ENCODE results near the gene MYO3B. TPM values are rescaled to one million over a fixed set of nuclear protein-coding genes. Genes with fewer than 3 reads are reported as not detected.

MYO3B gene
- polyA plus RNA-seq, 1 donor (not counting 4 experiments of a cell fraction or from before 2014, with no cell fraction given), result 4.4 TPM

DNA sequence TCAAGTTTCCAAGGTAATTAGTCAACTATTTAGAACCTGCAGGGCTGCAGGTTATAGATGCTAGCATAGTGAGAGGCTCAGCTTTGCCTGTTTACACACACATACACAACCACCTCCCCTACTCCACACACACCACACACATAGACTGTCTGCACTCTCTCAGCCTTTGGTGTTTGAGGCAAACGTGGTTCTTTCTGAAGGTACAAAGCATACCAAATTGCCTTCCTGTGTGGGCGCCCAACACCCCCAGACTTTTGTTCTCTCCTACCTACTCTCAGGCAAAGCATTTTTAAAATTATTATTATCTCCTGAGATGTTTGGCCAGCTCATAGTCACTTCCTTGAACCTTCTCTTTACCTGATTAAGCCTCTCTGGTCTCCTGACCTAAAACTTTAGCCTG lies 44.9 kb downstream of the MYO3B start:
- H3K9ac ChIP-seq (ENCODE audit: control insufficient read depth, extremely low read depth, insufficient read depth, low read length), result no peak overlapping the region
- DNase-seq (ENCODE audit: low read depth, low spot score) (no peak), FAIRE-seq (no peak)
- no peaks in the 10 kb centered on the region for H4K20me1 ChIP-seq (ENCODE audit: control insufficient read depth, extremely low read depth, insufficient read depth, low read length)
- H3K4me1 ChIP-seq (ENCODE audit: control insufficient read depth, extremely low read depth, insufficient read depth, low read length), result peaks cover 14% of the 10 kb centered on the region
- no peak overlapping the region for H3K4me3 ChIP-seq (ENCODE audit: control insufficient read depth in 2 of 3, extremely low read depth in 1 of 3, insufficient read depth in 2 of 3, low read depth in 1 of 3, low read length in 3 of 3)
- no peaks in the 10 kb centered on the region for H3K79me2 ChIP-seq (ENCODE audit: control insufficient read depth, insufficient read depth, low read length)
- no peak overlapping the region for H3K27ac ChIP-seq (ENCODE audit: control insufficient read depth, insufficient read depth, low read length)
- H3K9me1 ChIP-seq (ENCODE audit: control insufficient read depth, extremely low read depth, insufficient read depth, low read length), result no peaks in the 10 kb centered on the region
- TF ChIP-seq CTCF (optimal IDR thresholded peaks at IDR 0.05 in 1 of 3, IDR thresholded peaks at IDR 0.05 in 1 of 3, conservative IDR thresholded peaks at IDR 0.05 in 1 of 3; ENCODE audit: extremely low read depth in 1 of 3, insufficient read depth in 2 of 3, low read length in 3 of 3) (no peak), EZH2 (IDR thresholded peaks at IDR 0.05; ENCODE audit: low read length) (no peak)
- H2AFZ ChIP-seq (ENCODE audit: control insufficient read depth, low read length), result no peak overlapping the region
- no peaks in the 10 kb centered on the region for H3K9me3 ChIP-seq (ENCODE audit: control insufficient read depth, low read depth, low read length)
- H3K27me3 ChIP-seq (ENCODE audit: control insufficient read depth, extremely low read depth, insufficient read depth, low read length), result no peaks in the 10 kb centered on the region
- dilution Hi-C loops (cut with MboI; ENCODE audit: extremely low pct_ligation_motif_present, low sequenced_read_pairs), result no loop called here
- peaks cover 0 to 4% of the 10 kb centered on the region in 2 experiments for H3K36me3 ChIP-seq (ENCODE audit: control insufficient read depth in 2 of 2, extremely low read depth in 1 of 2, insufficient read depth in 2 of 2, low read length in 2 of 2)
- no peak overlapping the region for H3K4me2 ChIP-seq (ENCODE audit: control insufficient read depth, extremely low read depth, insufficient read depth, low read depth, low read length)

DNA sequence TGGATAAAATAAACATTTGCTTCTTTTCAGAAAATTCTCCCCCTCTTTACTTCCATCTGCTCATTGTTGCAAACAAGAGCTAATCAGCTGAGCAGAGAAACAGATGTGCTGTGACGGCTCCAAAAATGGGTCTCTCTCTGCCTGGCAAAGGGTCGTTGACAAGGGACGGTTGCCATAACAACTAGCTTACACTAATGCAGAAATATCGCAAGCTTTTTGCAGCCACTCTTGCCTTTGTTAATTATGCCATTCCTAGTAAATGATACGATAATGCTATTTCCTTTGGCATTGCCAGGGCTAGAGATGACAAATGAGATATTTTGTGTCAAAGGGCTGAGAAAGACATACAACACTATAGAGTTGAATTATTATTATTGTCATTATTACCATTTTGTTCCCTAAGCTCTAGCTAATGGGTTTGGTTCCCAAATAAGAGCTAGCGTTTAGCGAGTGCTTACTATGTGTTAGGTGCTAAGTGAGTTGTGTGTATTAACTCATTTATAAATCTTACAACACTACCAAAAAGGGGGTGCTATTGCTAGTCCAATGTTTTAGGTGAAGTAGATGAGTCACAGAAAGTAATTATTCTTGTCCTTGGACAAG lies 46.8 kb downstream of the MYO3B start:
- no peak for FAIRE-seq
- no peak overlapping the region for H2AFZ ChIP-seq (ENCODE audit: control insufficient read depth, low read length)

More for the DNA sequence above, 46.8 kb downstream of the MYO3B start:
- Histone ChIP-seq H3K9me1 (ENCODE audit: control insufficient read depth, extremely low read depth, insufficient read depth, low read length) (no peaks in the 10 kb centered on the region), H3K9me3 (ENCODE audit: control insufficient read depth, low read depth, low read length) (no peaks in the 10 kb centered on the region), H3K27me3 (ENCODE audit: control insufficient read depth, extremely low read depth, insufficient read depth, low read length) (no peaks in the 10 kb centered on the region), H3K36me3 (ENCODE audit: control insufficient read depth in 2 of 2, extremely low read depth in 1 of 2, insufficient read depth in 2 of 2, low read length in 2 of 2) (peaks cover 0 to 4% of the 10 kb centered on the region in 2 experiments), H3K4me1 (ENCODE audit: control insufficient read depth, extremely low read depth, insufficient read depth, low read length) (peaks cover 14% of the 10 kb centered on the region), H3K79me2 (ENCODE audit: control insufficient read depth, insufficient read depth, low read length) (no peaks in the 10 kb centered on the region), H4K20me1 (ENCODE audit: control insufficient read depth, extremely low read depth, insufficient read depth, low read length) (no peaks in the 10 kb centered on the region), H3K9ac (ENCODE audit: control insufficient read depth, extremely low read depth, insufficient read depth, low read length) (no peak overlapping the region), H3K4me3 (ENCODE audit: control insufficient read depth in 2 of 3, extremely low read depth in 1 of 3, insufficient read depth in 2 of 3, low read depth in 1 of 3, low read length in 3 of 3) (no peak overlapping the region), H3K4me2 (ENCODE audit: control insufficient read depth, extremely low read depth, insufficient read depth, low read depth, low read length) (no peak overlapping the region), H3K27ac (ENCODE audit: control insufficient read depth, insufficient read depth, low read length) (no peak overlapping the region)
- DNase-seq (ENCODE audit: low read depth, low spot score), result no peak
- no peak for TF ChIP-seq CTCF (optimal IDR thresholded peaks at IDR 0.05 in 1 of 3, IDR thresholded peaks at IDR 0.05 in 1 of 3, conservative IDR thresholded peaks at IDR 0.05 in 1 of 3; ENCODE audit: extremely low read depth in 1 of 3, insufficient read depth in 2 of 3, low read length in 3 of 3)
- no peak for TF ChIP-seq EZH2 (IDR thresholded peaks at IDR 0.05; ENCODE audit: low read length)
- dilution Hi-C loops (cut with MboI; ENCODE audit: extremely low pct_ligation_motif_present, low sequenced_read_pairs), result no loop called here
